Panc1 (cell line): ENCODE data around the gene KPNB1. TPM values are rescaled to one million over a fixed set of nuclear protein-coding genes. Genes with fewer than 3 reads are reported as not detected.

ENCODE experiments used
- ATAC-seq: fragments of 200-7000 bp; cut with Tn5 transposase; 2 replicates; pipeline ENCODE4 v1.9.1; 2020; ENCODE audit warnings: mild to moderate bottlenecking, moderate library complexity
- BruUV-seq: library from RNA; stranded (reverse); fragments of 400-500 nt; replicated peaks from 2 replicates; lab custom pipeline; 2021; lab: Mats Ljungman, UMichigan
- CTCF ChIA-PET: fragments of 300-600 bp; sonication (Branson Sonifier 250); formaldehyde crosslinking; loops from one replicate; lab custom pipeline; 2022; ENCODE audit warnings: antibody characterized with exemption; lab: Charles Lee
- POLR2A ChIA-PET: fragments of 300-600 bp; sonication (Branson Sonifier 250); formaldehyde crosslinking; loops from one replicate; lab custom pipeline; 2022; ENCODE audit warnings: antibody characterized with exemption; lab: Charles Lee
- DNase-seq: peaks from one replicate; pipeline ENCODE4 v3.0.0-alpha.2; 2010; ENCODE audit warnings: low read depth, low spot score
- H3K27ac ChIP-seq: 2 replicates; pipeline ENCODE4 v1.5.1; 2011; ENCODE audit warnings: mild to moderate bottlenecking, low read length, inconsistent platforms
- H3K27me3 ChIP-seq: fragments of 200-500 bp; sonication (Bioruptor generic); 2 replicates; pipeline ENCODE4 v1.6.0; 2014; ENCODE audit warnings: low read length, inconsistent platforms; ENCODE audit not compliant: control insufficient read depth, insufficient read depth
- H3K36me3 ChIP-seq: fragments of 200-500 bp; sonication (Bioruptor generic); 2 replicates; pipeline ENCODE4 v1.5.1; 2014; ENCODE audit warnings: inconsistent platforms, mild to moderate bottlenecking, low read length, moderate library complexity; ENCODE audit not compliant: control insufficient read depth, insufficient read depth
- H3K4me1 ChIP-seq: 2 replicates; pipeline ENCODE4 v1.5.1; 2011; ENCODE audit warnings: inconsistent platforms, mild to moderate bottlenecking, low read length, moderate library complexity; ENCODE audit not compliant: control insufficient read depth, insufficient read depth
- H3K4me3 ChIP-seq, 2 experiments: 2 replicates each; pipeline ENCODE4 v1.5.1; 2011 to 2012; ENCODE audit warnings: low read depth in 2 of 2, low read length in 2 of 2, mild to moderate bottlenecking in 2 of 2, inconsistent platforms in 1 of 2, moderate library complexity in 1 of 2
- H3K9me3 ChIP-seq: fragments of 200-500 bp; sonication (Bioruptor generic); 2 replicates; pipeline ENCODE4 v1.5.1; 2014; ENCODE audit warnings: low read depth, mild to moderate bottlenecking, inconsistent platforms, low read length, moderate library complexity; ENCODE audit not compliant: control insufficient read depth, insufficient read depth
- POLR2AphosphoS5 ChIP-seq: IDR thresholded peaks from 2 replicates; pipeline ENCODE4 v1.6.1; 2012; ENCODE audit warnings: mild to moderate bottlenecking, low read depth, low read length, moderate library complexity
- SIN3A ChIP-seq: IDR thresholded peaks from 2 replicates; pipeline ENCODE4 v1.6.1; 2012; ENCODE audit warnings: low read depth, mild to moderate bottlenecking, low read length, moderate library complexity, borderline replicate concordance; ENCODE audit not compliant: insufficient read depth
- TCF7L2 ChIP-seq: IDR thresholded peaks from 2 replicates; pipeline ENCODE4 v1.6.1; 2011; ENCODE audit warnings: mild to moderate bottlenecking, low read depth, low read length, inconsistent platforms
- in situ Hi-C: cut with HindIII; loops from 2 replicates; pipeline ENCODE4 v1.10.0; 2016; ENCODE audit warnings: low sequenced_read_pairs, low pct_unique_long_range_greater_than_20kb
- intact Hi-C: fragments of 100-400 bp; cut with micrococcal nuclease; formaldehyde crosslinking; loops from one replicate; pipeline ENCODE4 v1.10.0; 2022; ENCODE audit not compliant: unreplicated experiment
- total RNA-seq: library from RNA; stranded (reverse); gene quantifications from one replicate; pipeline ENCODE4 v1.2.1, GENCODE V29; 2021; ENCODE audit not compliant: unreplicated experiment
- TF ChIP-seq, protein P1 (sequence below): fragments of 450-650 bp; IDR thresholded peaks from 2 replicates; pipeline ENCODE4 v1.5.1; 2017; ENCODE audit warnings: mild to moderate bottlenecking
- TF ChIP-seq, protein P2 (sequence below), 2 experiments: IDR thresholded peaks; 2 replicates each; pipeline ENCODE4 v1.6.1; 2011 to 2012; ENCODE audit warnings: low read depth in 2 of 2, control low read depth in 1 of 2, low read length in 1 of 2, mild to moderate bottlenecking in 1 of 2, moderate library complexity in 1 of 2; ENCODE audit not compliant: insufficient read depth in 1 of 2

KPNB1 gene
- total RNA-seq, 1 experiment from 2014 or later, result 666 TPM

GRCh38 chr17:47604598-47604927 is 45.2 kb upstream of the KPNB1 start:
- no TSS peak for BruUV-seq
- H3K27me3 ChIP-seq, result no peaks in the 10 kb centered on the region
- ATAC-seq, result no peak
- ChIA-PET CTCF (no interaction called here), POLR2A (interaction anchor here (0.7 kb wide), 1 partner anchor 660 kb away, joined by 3 read pairs; no protein-coding TSS in a partner anchor)
- no peak overlapping the region for H3K27ac ChIP-seq
- H3K9me3 ChIP-seq, result no peaks in the 10 kb centered on the region
- H3K4me1 ChIP-seq, result no peaks in the 10 kb centered on the region
- H3K4me3 ChIP-seq, result no peak overlapping the region
- TF ChIP-seq, protein P1, sequence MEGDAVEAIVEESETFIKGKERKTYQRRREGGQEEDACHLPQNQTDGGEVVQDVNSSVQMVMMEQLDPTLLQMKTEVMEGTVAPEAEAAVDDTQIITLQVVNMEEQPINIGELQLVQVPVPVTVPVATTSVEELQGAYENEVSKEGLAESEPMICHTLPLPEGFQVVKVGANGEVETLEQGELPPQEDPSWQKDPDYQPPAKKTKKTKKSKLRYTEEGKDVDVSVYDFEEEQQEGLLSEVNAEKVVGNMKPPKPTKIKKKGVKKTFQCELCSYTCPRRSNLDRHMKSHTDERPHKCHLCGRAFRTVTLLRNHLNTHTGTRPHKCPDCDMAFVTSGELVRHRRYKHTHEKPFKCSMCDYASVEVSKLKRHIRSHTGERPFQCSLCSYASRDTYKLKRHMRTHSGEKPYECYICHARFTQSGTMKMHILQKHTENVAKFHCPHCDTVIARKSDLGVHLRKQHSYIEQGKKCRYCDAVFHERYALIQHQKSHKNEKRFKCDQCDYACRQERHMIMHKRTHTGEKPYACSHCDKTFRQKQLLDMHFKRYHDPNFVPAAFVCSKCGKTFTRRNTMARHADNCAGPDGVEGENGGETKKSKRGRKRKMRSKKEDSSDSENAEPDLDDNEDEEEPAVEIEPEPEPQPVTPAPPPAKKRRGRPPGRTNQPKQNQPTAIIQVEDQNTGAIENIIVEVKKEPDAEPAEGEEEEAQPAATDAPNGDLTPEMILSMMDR, result no peak
- TF ChIP-seq TCF7L2, result no peak
- no peak for TF ChIP-seq SIN3A
- no peak for TF ChIP-seq POLR2AphosphoS5
- TF ChIP-seq, protein P2, sequence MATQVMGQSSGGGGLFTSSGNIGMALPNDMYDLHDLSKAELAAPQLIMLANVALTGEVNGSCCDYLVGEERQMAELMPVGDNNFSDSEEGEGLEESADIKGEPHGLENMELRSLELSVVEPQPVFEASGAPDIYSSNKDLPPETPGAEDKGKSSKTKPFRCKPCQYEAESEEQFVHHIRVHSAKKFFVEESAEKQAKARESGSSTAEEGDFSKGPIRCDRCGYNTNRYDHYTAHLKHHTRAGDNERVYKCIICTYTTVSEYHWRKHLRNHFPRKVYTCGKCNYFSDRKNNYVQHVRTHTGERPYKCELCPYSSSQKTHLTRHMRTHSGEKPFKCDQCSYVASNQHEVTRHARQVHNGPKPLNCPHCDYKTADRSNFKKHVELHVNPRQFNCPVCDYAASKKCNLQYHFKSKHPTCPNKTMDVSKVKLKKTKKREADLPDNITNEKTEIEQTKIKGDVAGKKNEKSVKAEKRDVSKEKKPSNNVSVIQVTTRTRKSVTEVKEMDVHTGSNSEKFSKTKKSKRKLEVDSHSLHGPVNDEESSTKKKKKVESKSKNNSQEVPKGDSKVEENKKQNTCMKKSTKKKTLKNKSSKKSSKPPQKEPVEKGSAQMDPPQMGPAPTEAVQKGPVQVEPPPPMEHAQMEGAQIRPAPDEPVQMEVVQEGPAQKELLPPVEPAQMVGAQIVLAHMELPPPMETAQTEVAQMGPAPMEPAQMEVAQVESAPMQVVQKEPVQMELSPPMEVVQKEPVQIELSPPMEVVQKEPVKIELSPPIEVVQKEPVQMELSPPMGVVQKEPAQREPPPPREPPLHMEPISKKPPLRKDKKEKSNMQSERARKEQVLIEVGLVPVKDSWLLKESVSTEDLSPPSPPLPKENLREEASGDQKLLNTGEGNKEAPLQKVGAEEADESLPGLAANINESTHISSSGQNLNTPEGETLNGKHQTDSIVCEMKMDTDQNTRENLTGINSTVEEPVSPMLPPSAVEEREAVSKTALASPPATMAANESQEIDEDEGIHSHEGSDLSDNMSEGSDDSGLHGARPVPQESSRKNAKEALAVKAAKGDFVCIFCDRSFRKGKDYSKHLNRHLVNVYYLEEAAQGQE (IDR thresholded peaks at IDR 0.05; ENCODE audit: insufficient read depth in 1 of 2, low read depth in 2 of 2, low read length in 1 of 2), result no peak
- in situ Hi-C loops, result no loop called here
- peaks cover 39% of the 10 kb centered on the region for H3K36me3 ChIP-seq
- intact Hi-C loops, result no loop called here
- DNase-seq, result no peak

DNA sequence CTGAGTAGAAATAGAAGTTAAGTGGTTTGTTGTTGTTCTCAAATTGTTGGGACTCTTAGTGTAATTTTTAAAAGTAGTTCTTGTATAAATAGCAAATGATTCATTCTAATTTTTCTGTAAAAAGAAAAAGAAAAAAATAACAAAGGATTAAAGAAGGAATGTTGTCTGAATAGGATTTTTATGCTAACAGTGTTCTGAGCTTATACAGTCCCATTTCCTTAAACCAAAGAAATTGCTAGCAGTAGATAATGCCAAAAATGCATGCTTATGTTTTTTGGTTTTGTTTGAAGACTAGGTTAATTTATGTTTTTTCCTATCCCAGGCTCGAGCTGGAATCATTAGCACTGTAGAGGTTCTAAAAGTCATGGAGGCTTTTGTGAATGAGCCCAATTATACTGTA is 44.7 kb upstream of the KPNB1 start:
- POLR2A ChIA-PET, result no interaction called here
- no peak overlapping the region for H3K27ac ChIP-seq

More for the DNA sequence above, 44.7 kb upstream of the KPNB1 start:
- TF ChIP-seq SIN3A (no peak), POLR2AphosphoS5 (no peak), TCF7L2 (no peak)
- TF ChIP-seq, protein P2 (IDR thresholded peaks at IDR 0.05; ENCODE audit: insufficient read depth in 1 of 2, low read depth in 2 of 2, low read length in 1 of 2), result no peak
- TF ChIP-seq, protein P1, result no peak
- Histone ChIP-seq H3K4me1 (no peaks in the 10 kb centered on the region), H3K4me3 (no peak overlapping the region), H3K36me3 (peaks cover 39% of the 10 kb centered on the region), H3K27me3 (no peaks in the 10 kb centered on the region), H3K9me3 (no peaks in the 10 kb centered on the region)
- ATAC-seq (no peak), DNase-seq (no peak)
- no TSS peak for BruUV-seq
- CTCF ChIA-PET, result no interaction called here
- intact Hi-C loops (no loop called here), in situ Hi-C loops (no loop called here)
